NOMO-1 (cell line): ENCODE data around the gene TLN1.

Experiments
- DNase-seq, 2 experiments: peaks; one replicate each; lab custom pipeline; 2025; ENCODE audit not compliant: unreplicated experiment in 2 of 2; lab: John Stamatoyannopoulos, UW

Gene TLN1

DNA sequence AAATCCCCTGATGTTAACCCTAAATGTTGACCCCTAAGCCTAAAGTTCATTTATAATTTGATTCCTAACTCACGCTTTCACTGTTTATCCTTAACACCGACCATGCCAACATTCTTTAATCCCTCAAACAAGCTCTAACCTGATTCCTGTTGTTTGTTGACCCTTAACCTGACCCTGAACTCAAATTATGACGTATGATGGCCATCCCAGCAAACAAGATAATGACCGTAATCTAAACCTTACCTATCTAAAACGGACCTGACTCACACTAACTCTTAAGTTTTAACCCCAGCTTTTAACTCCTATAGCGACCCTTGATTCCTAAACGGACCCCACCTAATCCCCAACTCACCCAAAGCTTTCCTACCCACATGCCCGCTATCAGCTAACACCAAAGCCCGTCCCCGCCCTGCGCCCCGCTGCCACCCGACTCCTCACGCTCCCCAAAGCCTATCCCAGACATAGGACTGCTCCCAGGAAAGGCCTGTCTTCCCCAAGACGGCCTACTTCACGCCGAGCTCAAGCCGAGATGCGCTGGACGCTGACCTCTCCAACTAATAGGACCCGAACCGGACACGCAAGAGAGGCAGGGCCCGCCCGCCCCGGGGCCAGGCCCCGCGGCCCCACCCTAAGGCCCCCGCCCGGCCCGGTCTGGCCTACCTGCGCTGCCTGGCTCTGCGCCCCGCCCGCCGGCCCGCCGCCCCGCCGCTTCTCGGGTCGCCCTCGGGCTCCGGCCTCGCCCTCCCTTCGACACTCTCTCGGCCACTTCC, 395 bp downstream of the TLN1 start:
- DNase-seq = peak; percentile 38 to 56

DNA sequence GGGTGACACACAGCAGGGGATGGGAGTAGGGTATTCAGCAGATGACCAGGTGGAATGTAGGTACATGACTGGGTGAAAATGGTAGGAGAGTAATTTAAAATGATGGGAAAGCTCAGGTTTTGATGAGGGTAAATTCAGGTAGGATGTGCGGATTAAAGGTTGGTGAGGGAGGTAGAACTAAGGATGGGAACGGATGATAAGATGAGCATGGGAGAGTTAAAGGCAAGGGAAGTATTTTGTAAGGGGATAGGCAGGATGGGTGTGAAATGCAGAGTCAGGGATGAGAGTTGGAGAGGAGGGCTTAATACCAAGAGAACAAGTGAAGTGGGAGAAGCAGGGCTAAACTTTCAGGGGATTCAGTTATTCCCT, 1.5 kb downstream of the TLN1 start:
- no peak for DNase-seq

DNA sequence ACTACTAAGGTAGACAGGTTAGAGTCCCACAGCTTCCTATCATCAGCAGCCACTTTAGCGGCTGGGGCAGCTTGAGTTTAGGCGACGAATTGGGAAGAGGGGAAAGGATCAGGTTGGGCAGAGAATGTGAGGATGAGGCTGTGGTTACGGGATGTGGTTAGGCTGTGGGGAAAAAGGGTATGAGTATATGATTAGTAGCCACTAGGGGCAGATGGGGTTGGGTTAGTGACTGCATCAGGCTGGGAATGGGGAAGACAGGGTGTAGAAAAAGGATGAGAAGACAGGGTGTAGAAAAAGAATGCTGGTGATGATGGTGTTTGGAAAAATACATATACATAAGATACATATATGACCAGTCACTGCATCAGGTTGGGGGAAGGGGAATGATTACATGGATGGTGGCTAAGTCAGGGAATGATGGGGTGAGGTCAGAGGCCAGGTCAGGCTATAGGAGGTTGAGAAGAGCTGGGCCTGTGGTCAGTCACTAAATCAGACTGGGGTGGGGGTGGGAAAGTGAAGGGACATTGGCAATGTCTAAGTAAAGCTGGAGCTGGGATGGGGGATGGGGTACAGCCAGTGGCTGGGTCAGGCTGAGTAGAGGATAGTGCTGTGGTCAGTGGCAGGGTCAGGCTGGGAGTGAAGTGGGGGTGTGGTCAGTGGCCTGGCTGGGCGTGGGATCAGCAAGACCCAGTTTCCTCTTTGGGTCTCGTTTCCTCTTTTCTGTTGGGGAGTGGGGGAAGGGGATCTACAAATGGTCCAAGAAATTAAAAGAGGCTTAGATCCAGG, 2.1 kb downstream of the TLN1 start:
- DNase-seq = peak; percentile 63 to 72

DNA sequence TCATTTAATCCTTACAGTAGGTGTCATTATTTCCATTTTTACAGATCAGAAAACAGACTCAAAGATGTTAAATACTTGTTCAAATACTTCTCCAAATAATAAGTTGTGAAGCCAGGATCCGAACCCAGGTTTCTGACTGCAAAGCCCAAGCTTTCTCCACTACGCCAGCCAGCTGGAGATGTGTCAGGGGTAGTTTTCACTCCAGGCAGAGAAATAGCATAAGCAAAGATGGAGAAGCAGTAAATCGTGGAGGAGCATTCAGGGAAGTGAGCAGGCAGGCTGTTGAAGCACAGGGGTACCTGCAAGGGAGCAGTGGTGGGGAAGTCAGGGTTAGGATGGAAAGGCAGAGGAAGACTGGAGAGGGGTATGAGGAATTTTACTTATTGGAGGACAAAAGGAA, 2.9 kb downstream of the TLN1 start:
- peak in 1 of 2 experiments; percentile 12 for DNase-seq

DNA sequence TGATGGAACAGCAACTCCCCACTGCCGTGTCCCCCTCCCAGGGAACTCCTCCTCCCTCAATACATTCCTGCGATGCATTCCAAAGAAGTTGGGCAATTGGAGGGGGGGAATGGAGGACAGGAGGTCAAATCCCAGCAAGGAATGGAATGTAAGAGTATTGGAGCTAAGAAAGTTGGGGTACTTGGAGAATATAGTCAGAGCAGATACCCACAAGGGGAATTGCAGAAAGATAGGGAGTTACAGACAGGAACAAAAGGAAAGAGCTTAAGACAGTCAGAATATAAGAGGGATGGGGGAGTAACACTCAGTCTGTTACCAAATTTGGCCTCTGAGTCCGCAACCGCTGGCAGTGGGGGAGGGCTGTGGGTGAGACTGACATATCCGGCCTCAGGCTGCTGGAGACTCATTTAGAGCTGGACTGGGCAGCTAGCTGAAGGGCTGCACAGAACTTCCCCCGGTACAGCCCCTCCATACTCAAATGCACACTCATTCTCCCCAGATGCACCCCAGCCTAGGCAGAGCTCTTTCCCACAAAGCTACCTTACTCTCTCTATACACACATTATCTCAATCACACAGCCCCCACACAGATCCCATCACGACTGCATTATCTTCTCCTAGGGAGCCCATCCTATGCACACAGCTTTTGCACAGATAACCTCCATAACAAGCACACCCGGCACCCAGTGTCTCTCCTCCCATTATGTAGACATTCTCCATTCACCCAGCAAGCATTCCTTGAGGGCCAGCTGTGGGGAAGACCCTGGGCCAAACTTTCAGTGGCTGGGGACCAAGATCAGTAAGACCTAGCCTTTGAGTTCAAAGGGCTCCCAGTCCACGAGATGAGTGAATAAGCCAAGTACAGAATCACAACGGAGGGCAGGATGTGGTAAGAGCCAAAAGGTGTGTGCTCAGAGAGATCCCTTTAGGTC, 3.7 kb downstream of the TLN1 start:
- DNase-seq = peak; percentile 74 to 85

DNA sequence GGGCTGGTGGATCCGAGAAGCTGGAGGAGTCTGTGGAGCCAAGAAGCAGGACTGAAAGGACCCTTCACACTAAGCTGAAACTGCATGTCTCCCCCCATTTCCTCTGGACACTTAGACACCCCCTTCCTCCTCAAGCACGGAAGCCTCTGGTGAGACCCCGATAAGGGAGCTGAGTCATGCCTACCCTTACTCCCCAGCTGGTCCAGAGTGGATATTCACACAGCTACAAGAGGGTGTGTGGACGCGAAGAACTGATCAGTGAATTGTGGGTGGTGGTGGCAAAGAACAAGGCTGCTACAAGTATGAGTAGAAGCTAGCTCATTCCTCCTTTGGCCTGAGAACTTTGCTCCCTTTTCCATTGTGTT, 4.3 kb downstream of the TLN1 start:
- DNase-seq = no peak

DNA sequence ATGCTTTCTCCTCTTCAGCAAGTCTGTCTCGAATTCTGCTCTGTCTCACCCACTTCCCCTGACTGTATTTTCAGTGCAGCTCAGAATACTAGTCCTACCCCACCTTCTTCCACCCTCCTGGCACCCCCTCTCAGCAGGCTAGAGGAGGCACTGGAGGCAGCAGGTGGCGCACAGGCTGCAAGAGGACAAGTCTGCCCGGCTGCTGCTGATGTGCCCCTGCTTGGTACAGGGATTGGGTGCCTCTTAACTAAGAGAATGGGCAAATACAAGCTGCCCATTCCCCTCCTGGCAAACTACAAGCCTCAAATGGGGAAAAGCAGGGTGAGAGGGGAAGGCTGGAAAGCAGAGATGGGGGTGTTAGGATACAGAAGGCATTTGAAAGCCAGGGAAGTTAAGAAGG, 5.1 kb downstream of the TLN1 start:
- peak; percentile 29 to 37 for DNase-seq

DNA sequence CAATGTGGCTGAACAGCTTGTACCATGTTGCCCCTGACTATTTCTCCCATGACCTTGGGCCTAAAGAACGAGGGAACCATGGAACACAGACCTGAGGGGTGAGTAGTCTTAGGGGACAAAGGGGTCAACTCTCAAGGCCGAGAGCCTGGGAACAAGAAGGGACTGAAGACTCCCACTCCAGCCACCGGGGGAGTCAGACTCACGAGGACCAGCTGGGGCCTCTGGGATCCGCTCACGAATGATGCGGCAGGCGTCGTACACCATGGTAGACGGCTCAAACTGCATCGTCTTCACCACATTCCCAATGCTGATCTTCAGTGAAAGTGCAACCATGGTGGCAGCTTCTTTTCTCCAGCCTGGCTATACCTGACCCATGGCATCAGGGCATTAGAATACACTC, 6.6 kb downstream of the TLN1 start:
- DNase-seq = no peak

DNA sequence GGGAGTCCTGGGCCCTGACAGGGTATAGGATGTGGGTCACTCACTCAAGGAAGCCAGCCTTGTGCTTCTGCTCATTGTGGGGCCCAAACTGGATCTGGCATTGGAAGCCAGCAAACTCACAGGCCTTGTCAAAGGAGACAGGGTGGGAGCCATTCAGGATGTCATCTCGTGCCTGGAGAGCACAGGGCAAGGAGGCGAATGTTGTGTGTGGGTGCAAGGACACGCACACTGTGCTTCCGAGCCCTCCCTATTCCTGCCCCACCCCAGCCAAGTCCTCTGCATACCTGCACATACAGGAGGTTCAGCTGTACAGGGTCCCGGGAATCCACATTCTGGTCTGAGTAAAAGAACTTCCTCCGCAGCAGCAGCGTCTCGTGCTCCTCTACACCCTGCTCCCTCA, 8.1 kb downstream of the TLN1 start:
- no peak for DNase-seq

DNA sequence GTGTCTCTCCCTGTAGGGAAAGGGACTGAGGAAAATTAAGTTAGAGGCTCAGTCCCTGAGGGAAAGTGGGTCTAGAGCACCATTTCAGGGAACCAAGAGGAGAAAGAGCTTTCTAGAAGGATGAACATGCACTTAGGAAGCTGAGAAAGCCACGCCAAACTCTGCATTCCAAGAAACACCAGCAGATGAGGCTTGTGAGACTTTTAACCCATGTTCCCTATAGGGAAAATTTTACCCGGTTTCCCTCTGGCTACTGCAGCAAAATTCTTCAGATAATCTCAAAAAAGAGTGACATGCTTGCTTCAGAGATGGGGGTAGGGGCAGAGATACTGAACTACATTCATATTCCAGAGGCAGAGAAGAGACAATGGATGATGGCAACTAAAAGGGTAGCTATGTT, 8.6 kb downstream of the TLN1 start:
- no peak for DNase-seq

DNA sequence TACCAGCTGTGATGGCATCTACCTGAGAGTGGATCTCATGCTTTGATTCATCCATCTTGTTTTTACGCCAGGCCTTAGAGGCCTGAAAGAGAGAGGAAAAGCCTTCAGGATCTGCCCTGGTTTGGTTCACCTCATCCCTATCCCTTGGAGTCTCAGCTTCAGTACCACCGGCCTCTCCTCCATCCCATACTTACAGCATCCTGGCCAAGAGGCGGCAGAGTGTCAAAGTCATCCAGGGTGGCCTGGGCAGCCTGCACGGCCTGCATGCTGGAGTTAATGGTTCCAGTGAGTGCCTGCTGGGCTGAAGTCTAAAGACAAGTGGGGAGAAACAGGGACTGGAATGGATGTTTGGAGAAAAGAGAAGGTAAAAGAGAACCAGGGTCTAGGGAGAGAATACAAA, 12.4 kb downstream of the TLN1 start:
- no peak for DNase-seq

DNA sequence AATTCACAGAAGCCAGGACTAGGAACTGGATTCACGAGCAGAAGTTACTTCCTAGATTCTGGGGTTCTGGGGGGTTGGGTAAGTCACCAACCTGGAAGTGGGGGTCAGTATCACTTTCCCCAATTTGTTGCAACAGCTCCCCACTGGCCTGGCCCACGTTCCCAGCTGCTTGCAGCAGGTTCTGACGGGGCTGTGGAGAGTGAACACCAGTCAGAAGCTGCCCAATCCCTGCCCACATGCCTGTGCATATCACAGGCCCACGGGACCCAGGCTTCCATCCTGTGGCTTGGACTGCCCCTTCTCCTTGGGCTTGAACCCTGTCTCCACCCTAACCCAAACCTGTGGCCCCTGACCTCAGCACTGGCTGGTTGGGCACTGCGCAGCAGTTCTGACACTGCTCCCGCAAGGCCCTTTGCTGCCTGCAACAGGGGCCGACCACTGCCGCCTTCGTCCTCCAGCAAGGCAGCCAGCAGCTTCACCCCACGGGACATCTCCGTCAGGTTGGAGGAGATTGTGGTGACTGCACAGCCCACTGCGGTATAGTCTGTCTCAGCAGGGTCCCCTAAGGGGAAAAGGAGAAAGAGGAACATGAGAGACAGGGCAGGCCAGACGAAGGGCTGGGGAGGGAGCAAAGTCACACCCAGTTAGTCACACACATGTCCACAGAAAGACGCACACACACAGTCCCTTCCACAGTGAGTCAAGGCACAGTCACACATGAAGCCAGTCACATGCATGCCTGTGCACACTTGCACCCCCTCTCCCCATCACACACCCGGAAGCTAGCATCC, 13.1 kb downstream of the TLN1 start:
- DNase-seq = no peak

DNA sequence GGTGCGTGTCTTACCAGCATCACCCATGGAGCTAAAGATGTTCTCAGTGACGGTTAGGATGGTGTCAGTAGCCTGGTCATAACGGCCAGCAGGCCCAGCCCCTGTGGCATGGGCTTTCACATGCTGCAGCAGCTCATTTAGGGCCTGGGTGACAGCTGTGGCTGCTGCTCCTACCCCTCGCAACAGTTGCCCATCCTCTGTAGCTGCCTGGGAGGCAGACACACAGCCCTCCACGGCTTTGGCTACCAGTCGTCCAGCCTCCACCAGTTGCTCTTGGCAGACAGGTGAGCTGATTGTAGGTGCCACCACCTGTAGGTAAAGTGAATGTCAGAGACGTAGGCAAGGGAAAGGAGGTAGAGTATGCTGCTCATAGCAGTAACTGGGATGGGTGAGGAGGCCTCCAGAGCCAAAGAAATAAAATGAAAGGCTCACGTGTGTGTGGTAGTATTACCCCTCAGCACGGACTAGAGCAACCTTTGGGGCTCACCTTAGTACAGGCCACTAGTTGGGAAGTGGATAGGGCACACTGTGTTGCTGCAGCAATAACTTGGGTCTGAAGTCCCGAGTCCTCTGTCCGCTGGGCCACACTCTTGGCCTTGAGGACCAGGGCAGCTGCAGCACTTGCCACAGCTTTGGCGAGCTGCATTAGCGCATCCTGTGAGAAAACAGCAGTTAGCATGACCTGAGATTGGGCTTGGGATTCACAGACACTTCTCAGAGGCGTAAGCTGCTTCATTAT, 14.7 kb downstream of the TLN1 start:
- DNase-seq = no peak

DNA sequence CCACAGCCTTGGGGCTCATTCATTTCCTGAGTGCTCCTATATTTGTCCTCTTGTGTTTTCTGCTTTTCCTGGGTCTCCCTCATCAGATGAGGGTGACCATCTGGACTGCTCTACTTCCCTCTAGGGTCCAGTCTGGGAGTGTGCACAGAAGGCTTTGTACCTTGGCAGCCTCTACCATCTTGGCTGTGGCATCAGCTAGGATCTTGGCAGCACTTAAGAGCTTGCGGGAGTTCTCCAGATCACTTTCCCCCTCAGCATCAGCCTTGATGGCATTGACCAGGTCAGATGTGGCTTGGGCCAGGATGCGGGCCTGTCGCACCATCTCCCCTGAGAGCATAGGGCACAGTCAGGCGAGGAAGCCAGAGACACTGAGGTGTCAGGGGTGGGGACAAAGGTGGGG, 15.8 kb downstream of the TLN1 start:
- DNase-seq = no peak

DNA sequence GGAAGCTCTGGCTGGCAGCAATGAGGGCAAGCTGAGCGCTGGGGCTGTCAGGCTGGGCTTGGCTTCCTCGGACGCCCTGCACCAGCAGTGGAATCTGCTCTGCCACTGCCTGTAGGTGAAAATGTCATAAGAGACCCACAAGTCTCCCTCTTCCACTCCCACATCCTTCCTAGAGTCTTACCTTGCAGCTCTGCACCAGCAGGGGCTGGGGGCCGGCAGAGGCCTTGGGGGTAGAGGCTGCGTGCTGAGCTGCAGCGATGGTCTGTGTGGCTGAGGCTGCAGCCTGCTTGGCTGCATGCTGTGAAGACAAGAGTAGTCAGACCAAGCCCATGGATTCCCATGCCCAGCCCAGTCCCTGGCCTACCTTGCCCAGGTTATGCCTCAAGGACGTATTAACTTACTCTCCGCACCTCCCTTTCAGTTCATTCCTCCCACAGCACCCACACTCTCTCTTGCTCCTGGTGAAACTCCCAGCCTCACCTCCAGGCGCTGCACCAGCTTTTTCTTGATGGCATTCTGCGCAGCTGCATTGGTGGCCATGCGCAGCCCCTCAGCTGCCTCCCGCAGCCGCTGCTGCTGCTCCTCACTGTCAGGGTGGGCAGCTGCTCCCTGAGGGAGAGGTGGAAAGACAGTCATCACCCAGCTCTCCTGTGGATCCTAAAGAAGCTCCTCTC, 17.3 kb downstream of the TLN1 start:
- no peak for DNase-seq

DNA sequence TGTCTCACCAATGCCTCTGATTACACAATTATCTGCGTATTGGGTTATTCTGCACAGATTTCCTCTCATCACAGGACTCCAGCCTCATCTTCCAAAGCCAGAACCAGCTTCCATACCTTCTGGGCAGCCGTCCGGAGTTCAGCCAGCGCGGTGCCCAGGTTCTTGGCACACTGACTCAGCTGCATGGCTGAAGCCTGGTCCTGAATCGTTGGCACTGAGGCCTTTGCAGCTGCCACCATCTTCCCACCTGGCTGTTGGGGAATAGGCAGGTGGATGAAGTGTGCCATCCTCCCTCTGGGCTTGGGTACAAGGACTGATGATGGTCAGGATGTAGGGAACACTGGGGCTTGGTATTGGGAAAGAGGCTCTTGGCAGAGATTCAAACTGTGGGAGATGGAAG, 17.9 kb downstream of the TLN1 start:
- DNase-seq = no peak

DNA sequence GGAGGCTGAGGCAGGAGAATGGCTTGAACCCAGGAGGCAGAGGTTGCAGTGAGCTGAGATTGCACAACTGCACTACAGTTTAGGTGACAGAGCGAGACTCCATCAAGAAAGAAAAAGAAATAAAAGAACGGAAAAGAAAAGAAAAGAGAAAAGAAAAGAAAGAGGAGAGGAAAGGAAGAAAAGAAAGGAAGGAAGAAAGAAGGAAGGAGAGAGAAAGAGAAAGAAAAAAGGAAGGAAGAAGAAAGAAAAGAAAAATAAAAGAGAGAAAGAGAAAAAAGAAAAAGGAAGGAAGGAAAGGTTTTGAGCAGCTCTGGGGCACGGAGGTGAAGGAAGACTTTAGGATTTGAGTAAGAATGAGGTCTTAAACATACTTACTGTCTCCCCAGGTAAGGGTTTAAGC, 18.4 kb downstream of the TLN1 start:
- no peak for DNase-seq

DNA sequence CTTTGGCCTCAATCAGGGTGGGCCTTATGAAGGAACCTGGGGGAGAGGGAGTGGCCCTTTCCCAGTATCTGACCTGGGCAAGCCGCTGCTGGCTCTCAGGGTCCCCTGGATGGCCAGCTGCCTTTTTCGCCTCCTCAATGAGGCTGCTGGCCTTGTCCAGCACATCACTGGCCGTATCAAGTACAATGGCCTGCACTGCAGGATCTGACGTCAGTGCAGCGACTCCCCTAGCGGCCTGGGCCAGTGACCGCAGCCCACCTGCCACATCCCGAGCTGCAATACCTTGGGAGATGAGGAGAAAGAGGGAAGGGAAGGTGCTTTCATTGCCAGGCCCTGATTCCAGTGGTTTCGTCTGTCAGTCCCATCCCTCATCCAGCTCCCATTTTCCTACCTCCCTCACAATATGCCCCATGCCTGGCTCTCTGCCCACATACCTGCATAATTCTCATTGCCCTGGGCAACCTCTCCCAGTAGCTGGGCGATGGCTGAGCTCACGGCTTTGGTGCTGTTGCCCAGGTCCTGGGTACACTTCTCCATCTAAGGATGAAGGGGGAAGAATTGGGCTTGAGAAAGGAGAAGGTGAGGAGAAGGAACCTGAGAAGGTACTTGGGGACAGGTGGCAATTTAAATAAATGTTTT, 19.1 kb downstream of the TLN1 start:
- no peak for DNase-seq
